ENCODE measurements around the gene LRP1-AS. TPM values are rescaled to one million over a fixed set of nuclear protein-coding genes. Genes with fewer than 3 reads are reported as not detected.

Gene LRP1-AS
- total RNA-seq, 1 experiment from 2014 or later = not detected

GRCh38 chr12:57192920-57193319 lies 45.5 kb upstream of the LRP1-AS start:
- RAD21 ChIA-PET (ENCODE audit: low non-redundant PET in 1 of 2, low total read pairs in 2 of 2, uncharacterized antibody in 2 of 2, unreplicated experiment in 2 of 2) = no interaction called here
- Histone ChIP-seq H3K4me2 (ENCODE audit: low read length) (no peak overlapping the region), H3K27me3 (ENCODE audit: insufficient read depth, low read length) (no peaks in the 10 kb centered on the region), H3K27ac (ENCODE audit: low read depth, low read length) (no peak overlapping the region), H2AFZ (ENCODE audit: low read depth, low read length, poor library complexity, severe bottlenecking) (no peak overlapping the region), H3K4me3 (replicated peaks in 1 of 2; ENCODE audit: low read depth in 1 of 2, low read length in 2 of 2) (no peak overlapping the region), H3K36me3 (ENCODE audit: control insufficient read depth in 1 of 2, insufficient read depth in 2 of 2, low read length in 2 of 2) (peaks cover 0 to 3% of the 10 kb centered on the region in 2 experiments; a peak in 2 of 4 replicates), H3K9ac (ENCODE audit: low read length) (no peak overlapping the region), H4K20me1 (ENCODE audit: insufficient read depth) (no peaks in the 10 kb centered on the region), H3K9me3 (ENCODE audit: control insufficient read depth in 1 of 2, insufficient read depth in 1 of 2, low read depth in 1 of 2, low read length in 2 of 2) (no peaks in the 10 kb centered on the region), H3K79me2 (ENCODE audit: insufficient read depth, low read length) (no peaks in the 10 kb centered on the region), H3K9me2 (ENCODE audit: insufficient read depth) (no peaks in the 10 kb centered on the region), H3K4me1 (ENCODE audit: control insufficient read depth in 1 of 2, insufficient read depth in 2 of 2, low read length in 2 of 2) (no peaks in the 10 kb centered on the region)
- CTCF ChIA-PET = interaction anchor here (0.6 kb wide), 1 partner anchor 18 kb away, joined by 3 read pairs; no protein-coding TSS in a partner anchor
- TF ChIP-seq RAD21 (IDR thresholded peaks at IDR 0.05; ENCODE audit: low read depth) (no peak), EZH2 (IDR thresholded peaks at IDR 0.05) (no peak)
- POLR2A ChIA-PET = no interaction called here
- intact Hi-C loops (cut with micrococcal nuclease) = no loop called here
- no peak for DNase-seq (ENCODE audit: low read depth, low spot score)
- BruUV-seq (replicated peaks) = no TSS peak
- ATAC-seq = no peak

- Histone ChIP-seq H3K9me3 (ENCODE audit: control insufficient read depth in 1 of 2, insufficient read depth in 1 of 2, low read depth in 1 of 2, low read length in 2 of 2) (no peaks in the 10 kb centered on the region), H2AFZ (ENCODE audit: low read depth, low read length, poor library complexity, severe bottlenecking) (no peak overlapping the region), H3K4me1 (ENCODE audit: control insufficient read depth in 1 of 2, insufficient read depth in 2 of 2, low read length in 2 of 2) (no peaks in the 10 kb centered on the region), H3K36me3 (ENCODE audit: control insufficient read depth in 1 of 2, insufficient read depth in 2 of 2, low read length in 2 of 2) (peaks cover 0 to 3% of the 10 kb centered on the region in 2 experiments; a peak in 1 of 4 replicates), H3K27me3 (ENCODE audit: insufficient read depth, low read length) (no peaks in the 10 kb centered on the region), H3K4me2 (ENCODE audit: low read length) (no peak overlapping the region), H3K9me2 (ENCODE audit: insufficient read depth) (no peaks in the 10 kb centered on the region), H3K79me2 (ENCODE audit: insufficient read depth, low read length) (no peaks in the 10 kb centered on the region), H3K9ac (ENCODE audit: low read length) (no peak overlapping the region), H3K27ac (ENCODE audit: low read depth, low read length) (no peak overlapping the region), H4K20me1 (ENCODE audit: insufficient read depth) (no peaks in the 10 kb centered on the region), H3K4me3 (replicated peaks in 1 of 2; ENCODE audit: low read depth in 1 of 2, low read length in 2 of 2) (no peak overlapping the region)
- intact Hi-C loops (cut with micrococcal nuclease) = no loop called here
- RAD21 ChIA-PET (ENCODE audit: low non-redundant PET in 1 of 2, low total read pairs in 2 of 2, uncharacterized antibody in 2 of 2, unreplicated experiment in 2 of 2) = no interaction called here
- TF ChIP-seq POLR2AphosphoS5 (IDR thresholded peaks at IDR 0.05; ENCODE audit: low read depth, low read length) = no peak
- no peak for TF ChIP-seq RAD21 (IDR thresholded peaks at IDR 0.05; ENCODE audit: low read depth)
- TF ChIP-seq MAX (IDR thresholded peaks at IDR 0.05) = no peak
- TF ChIP-seq CEBPB (IDR thresholded peaks at IDR 0.05; ENCODE audit: low read depth) = no peak
- ATAC-seq (no peak), DNase-seq (ENCODE audit: low read depth, low spot score) (no peak)
- CTCF ChIA-PET = no interaction called here
- POLR2A ChIA-PET = no interaction called here
- BruUV-seq (replicated peaks) = no TSS peak
Measured at GRCh38 chr12:57191410-57191809, 44.0 kb upstream of the LRP1-AS start.

Data from HCT116 (cell line).